Prostate gland (tissue), 2 donors: ENCODE data around the gene COL25A1. TPM values are rescaled to one million over a fixed set of nuclear protein-coding genes. Genes with fewer than 3 reads are reported as not detected.

Source experiments
- DNase-seq: peaks from one replicate; pipeline ENCODE4 v3.0.0-alpha.2; 2019; ENCODE audit warnings: low spot score
- H3K27ac ChIP-seq, 2 donors: fragments of 200-600 bp; sonication (generic); 2 replicates each; pipeline ENCODE4 v1.5.1; 2017 to 2019
- H3K27me3 ChIP-seq: fragments of 200-600 bp; sonication (generic); replicated peaks from 2 replicates; pipeline ENCODE4 v1.5.1; 2019; ENCODE audit not compliant: insufficient read depth
- H3K36me3 ChIP-seq, 2 donors: fragments of 200-600 bp; sonication (generic); 1 replicate in 1 of 2; 2 replicates in 1 of 2; pipeline versions ENCODE4 v1.5.1 to v1.8.1; 2017 to 2019
- H3K4me1 ChIP-seq: fragments of 200-600 bp; sonication (generic); replicated peaks from 2 replicates; pipeline ENCODE4 v1.5.1; 2019
- H3K4me3 ChIP-seq, 2 donors: fragments of 200-600 bp; sonication (generic); 2 replicates each; pipeline ENCODE4 v1.5.1; 2017 to 2019
- H3K9me3 ChIP-seq: fragments of 200-600 bp; sonication (generic); 2 replicates; pipeline ENCODE4 v1.5.1; 2017
- CTCF ChIP-seq, 4 experiments: fragments of 200-600 bp in 2 of 4; fragments of 450-650 bp in 2 of 4; sonication (generic) in 2 of 4; IDR thresholded peaks; 1 replicate in 3 of 4; 2 replicates in 1 of 4; pipeline ENCODE4 v1.5.1; 2016 to 2019; ENCODE audit warnings: antibody characterized with exemption in 4 of 4, mild to moderate bottlenecking in 2 of 4, moderate library complexity in 2 of 4
- POLR2A ChIP-seq: fragments of 450-650 bp; IDR thresholded peaks from one replicate; pipeline ENCODE4 v1.6.1; 2016; ENCODE audit warnings: antibody characterized with exemption, mild to moderate bottlenecking
- POLR2AphosphoS5 ChIP-seq: sonication (generic); formaldehyde crosslinking; IDR thresholded peaks from one replicate; pipeline ENCODE4 v1.6.1; 2017; ENCODE audit warnings: antibody characterized with exemption
- WGBS: methylation state at CpG from one replicate; pipeline ENCODE4 v1.1.5; 2018; 5-methylcytosine and 5-hydroxymethylcytosine counted together
- intact Hi-C: fragments of 100-400 bp; cut with DNase I; formaldehyde crosslinking; loops from one replicate; pipeline ENCODE4 v1.14.2; 2022
- total RNA-seq, 2 donors: library from RNA; depleted of rRNA; stranded (reverse); fragments of >200 nt; gene quantifications; one replicate each; pipeline ENCODE4 v1.1.0, GENCODE V29; 2016

COL25A1 gene
- total RNA-seq, 2 donors from 2014 or later, result 0.73 to 2.8 TPM

- TF ChIP-seq POLR2AphosphoS5 (no peak), POLR2A (no peak), CTCF (IDR thresholded peaks at IDR 0.05) (no peak)
- DNase-seq, result no peak
- Histone ChIP-seq H3K9me3 (no peaks in the 10 kb centered on the region), H3K27me3 (no peaks in the 10 kb centered on the region), H3K4me3 (no peak overlapping the region), H3K36me3 (no peaks in the 10 kb centered on the region), H3K4me1 (no peaks in the 10 kb centered on the region), H3K27ac (no peak overlapping the region)
- WGBS, result 90% methylated on average over 4 of the region's 4 CpGs
- intact Hi-C loops, result no loop called here
These were observed 38.7 kb downstream of the COL25A1 start for GRCh38 chr4:109263721-109264120.

- Histone ChIP-seq H3K4me1 (no peaks in the 10 kb centered on the region), H3K27ac (no peak overlapping the region), H3K36me3 (no peaks in the 10 kb centered on the region), H3K9me3 (no peaks in the 10 kb centered on the region), H3K4me3 (no peak overlapping the region), H3K27me3 (no peaks in the 10 kb centered on the region)
- intact Hi-C loops, result no loop called here
- no peak for DNase-seq
- no peak for TF ChIP-seq POLR2AphosphoS5
These were observed 45.6 kb downstream of the COL25A1 start for GRCh38 chr4:109256818-109257217.

- TF ChIP-seq POLR2A (no peak), POLR2AphosphoS5 (no peak), CTCF (IDR thresholded peaks at IDR 0.05) (no peak)
- H3K4me3 ChIP-seq, result no peak overlapping the region
- H3K9me3 ChIP-seq, result no peaks in the 10 kb centered on the region
- intact Hi-C loops, result no loop called here
- no peaks in the 10 kb centered on the region for H3K4me1 ChIP-seq
- no peak overlapping the region for H3K27ac ChIP-seq
- no peaks in the 10 kb centered on the region for H3K36me3 ChIP-seq
- 93% methylated on average over 4 of the region's 4 CpGs for WGBS
- no peak for DNase-seq
- H3K27me3 ChIP-seq, result no peaks in the 10 kb centered on the region
These were observed 47.6 kb downstream of the COL25A1 start for GRCh38 chr4:109254845-109255244.

- Histone ChIP-seq H3K4me1 (no peaks in the 10 kb centered on the region), H3K4me3 (no peak overlapping the region), H3K27me3 (no peaks in the 10 kb centered on the region), H3K27ac (no peak overlapping the region), H3K9me3 (no peaks in the 10 kb centered on the region), H3K36me3 (no peaks in the 10 kb centered on the region)
- TF ChIP-seq POLR2A, result no peak
- no peak for TF ChIP-seq POLR2AphosphoS5
- no peak for TF ChIP-seq CTCF (IDR thresholded peaks at IDR 0.05)
- intact Hi-C loops, result no loop called here
- WGBS, result 78% methylated on average over 3 of the region's 3 CpGs
- no peak for DNase-seq
These were observed 51.1 kb downstream of the COL25A1 start for GRCh38 chr4:109251396-109251795.

GRCh38 chr4:109248322-109248900, 54.0 kb downstream of the COL25A1 start:
- intact Hi-C loops, result no loop called here
- TF ChIP-seq POLR2A (no peak), POLR2AphosphoS5 (no peak), CTCF (IDR thresholded peaks at IDR 0.05) (no peak)
- H3K27ac ChIP-seq, result no peak overlapping the region
- H3K36me3 ChIP-seq, result no peaks in the 10 kb centered on the region
- H3K4me3 ChIP-seq, result no peak overlapping the region
- H3K4me1 ChIP-seq, result no peaks in the 10 kb centered on the region
- no peak for DNase-seq
- WGBS, result 88% methylated on average over 4 of the region's 4 CpGs
- H3K27me3 ChIP-seq, result no peaks in the 10 kb centered on the region
- no peaks in the 10 kb centered on the region for H3K9me3 ChIP-seq
